CD4-positive, alpha-beta T cell treated with Interleukin-15 for 1 hour (primary cell): ENCODE measurements around the gene RFPL3.
"Not testable (repeated sequence)": the region's sequence is repeated elsewhere in the genome, so short reads cannot be mapped to it uniquely, and the experiment has no call there.

Experiments used
- DNase-seq: peaks from one replicate; pipeline ENCODE4 v3.0.0-alpha.2; 2020

RFPL3 gene

GRCh38 chr22:32354360-32355351 lies 3.0 kb upstream of the RFPL3 start:
- DNase-seq, result no peak

- DNase-seq, result no peak
Observed at GRCh38 chr22:32355760-32356159, 1.9 kb upstream of the RFPL3 start.

GRCh38 chr22:32360096-32360495 lies 2.4 kb downstream of the RFPL3 start:
- DNase-seq, result not testable (repeated sequence)

- DNase-seq, result no peak
Observed at GRCh38 chr22:32361257-32361656, 3.6 kb downstream of the RFPL3 start.

GRCh38 chr22:32364210-32364609 lies 6.5 kb downstream of the RFPL3 start:
- DNase-seq, result no peak

- DNase-seq, result no peak
Observed at GRCh38 chr22:32375678-32376450, 18.2 kb downstream of the RFPL3 start.

GRCh38 chr22:32376681-32377080 lies 19.0 kb downstream of the RFPL3 start:
- DNase-seq, result no peak

- DNase-seq, result no peak
Observed at GRCh38 chr22:32378707-32379272, 21.1 kb downstream of the RFPL3 start.

GRCh38 chr22:32380991-32381390 lies 23.3 kb downstream of the RFPL3 start:
- DNase-seq, result no peak

GRCh38 chr22:32385681-32386080 lies 28.0 kb downstream of the RFPL3 start:
- no peak for DNase-seq

- DNase-seq, result no peak
Observed at GRCh38 chr22:32389685-32390084, 32.0 kb downstream of the RFPL3 start.

- no peak for DNase-seq
Observed at GRCh38 chr22:32395107-32395506, 37.4 kb downstream of the RFPL3 start.

- DNase-seq, result no peak
Observed at GRCh38 chr22:32396255-32396654, 38.6 kb downstream of the RFPL3 start.

- no peak for DNase-seq
Observed at GRCh38 chr22:32396746-32397145, 39.1 kb downstream of the RFPL3 start.

- no peak for DNase-seq
Observed at GRCh38 chr22:32401486-32401885, 43.8 kb downstream of the RFPL3 start.

- DNase-seq, result no peak
Observed at GRCh38 chr22:32404021-32404420, 46.4 kb downstream of the RFPL3 start.

- DNase-seq, result no peak
Observed at GRCh38 chr22:32407312-32407711, 49.6 kb downstream of the RFPL3 start.

- DNase-seq, result no peak
Observed at GRCh38 chr22:32407936-32408335, 50.3 kb downstream of the RFPL3 start.

GRCh38 chr22:32409977-32410376 lies 52.3 kb downstream of the RFPL3 start:
- DNase-seq, result no peak

- no peak for DNase-seq
Observed at GRCh38 chr22:32410459-32410858, 52.8 kb downstream of the RFPL3 start.
